CD14-positive monocyte (primary cell): ENCODE data around the gene MINDY3. TPM values are rescaled to one million over a fixed set of nuclear protein-coding genes. Genes with fewer than 3 reads are reported as not detected.

Experiments
- DNase-seq, 3 donors: peaks; one replicate each; pipeline ENCODE4 v3.0.0-alpha.2; 2011 to 2022
- H2AFZ ChIP-seq: 2 replicates; pipeline ENCODE4 v1.6.0; 2012; ENCODE audit warnings: mild to moderate bottlenecking, low read depth, low read length, inconsistent platforms; ENCODE audit not compliant: insufficient read depth, poor library complexity, severe bottlenecking
- H3K27ac ChIP-seq, 2 donors: 1 replicate in 1 of 2; 2 replicates in 1 of 2; pipeline ENCODE4 v1.5.1; 2012 to 2013; ENCODE audit warnings: low read length in 2 of 2, control low read depth in 1 of 2, inconsistent platforms in 1 of 2, low read depth in 1 of 2, mild to moderate bottlenecking in 1 of 2
- H3K27me3 ChIP-seq, 2 donors: one replicate each; pipeline versions ENCODE4 v1.6.0 to v1.6.1; 2011 to 2013; ENCODE audit warnings: low read length in 2 of 2; ENCODE audit not compliant: control insufficient read depth in 2 of 2, insufficient read depth in 2 of 2
- H3K36me3 ChIP-seq, 2 donors: replicated peaks in 1 of 2; 1 replicate in 1 of 2; 2 replicates in 1 of 2; pipeline versions ENCODE4 v1.5.1 to v1.6.1; 2012 to 2013; ENCODE audit warnings: low read length in 2 of 2, control low read depth in 1 of 2, inconsistent platforms in 1 of 2, mild to moderate bottlenecking in 1 of 2; ENCODE audit not compliant: insufficient read depth in 2 of 2, control insufficient read depth in 1 of 2
- H3K4me1 ChIP-seq, 2 donors: 1 replicate in 1 of 2; 2 replicates in 1 of 2; pipeline versions ENCODE4 v1.5.1 to v1.6.1; 2012 to 2013; ENCODE audit warnings: low read length in 2 of 2, control low read depth in 1 of 2, inconsistent platforms in 1 of 2, mild to moderate bottlenecking in 1 of 2, moderate library complexity in 1 of 2; ENCODE audit not compliant: insufficient read depth in 2 of 2, control insufficient read depth in 1 of 2
- H3K4me2 ChIP-seq: replicated peaks from 2 replicates; pipeline ENCODE3; 2012; ENCODE audit warnings: low read length, moderate library complexity, mild to moderate bottlenecking; ENCODE audit not compliant: poor library complexity, severe bottlenecking; ENCODE audit errors: extremely low read depth
- H3K4me3 ChIP-seq, 3 experiments: fragments of 200-600 bp in 1 of 3; sonication (generic) in 1 of 3; replicated peaks in 1 of 3; 1 replicate in 2 of 3; 2 replicates in 1 of 3; pipeline ENCODE4 v1.5.1; 2011 to 2013; ENCODE audit warnings: low read length in 3 of 3, mild to moderate bottlenecking in 3 of 3, control low read depth in 2 of 3, low read depth in 2 of 3, inconsistent platforms in 1 of 3, moderate library complexity in 1 of 3
- H3K79me2 ChIP-seq: 2 replicates; pipeline ENCODE4 v1.6.0; 2012; ENCODE audit warnings: mild to moderate bottlenecking, control low read depth, inconsistent platforms, low read length, moderate library complexity; ENCODE audit not compliant: insufficient read depth
- H3K9ac ChIP-seq: 2 replicates; pipeline ENCODE4 v1.6.0; 2017; ENCODE audit warnings: low read length, mild to moderate bottlenecking; ENCODE audit not compliant: insufficient read depth, poor library complexity, severe bottlenecking
- H3K9me3 ChIP-seq, 2 donors: replicated peaks in 1 of 2; 1 replicate in 1 of 2; 2 replicates in 1 of 2; pipeline versions ENCODE4 v1.5.1 to v1.6.1; 2012 to 2013; ENCODE audit warnings: low read length in 2 of 2, control low read depth in 1 of 2; ENCODE audit not compliant: control insufficient read depth in 1 of 2, insufficient read depth in 1 of 2
- H4K20me1 ChIP-seq: 2 replicates; pipeline ENCODE4 v1.6.0; 2012; ENCODE audit warnings: mild to moderate bottlenecking, low read length, control low read depth, moderate library complexity; ENCODE audit not compliant: insufficient read depth
- H3K27ac Mint-ChIP-seq, 7 donors: one replicate each; pipeline ENCODE4 v1.8.0; 2020; ENCODE audit warnings: mild to moderate bottlenecking in 7 of 7, mixed read lengths in 7 of 7, moderate library complexity in 6 of 7, inconsistent platforms in 2 of 7
- H3K27me3 Mint-ChIP-seq, 3 donors: one replicate each; pipeline ENCODE4 v1.8.0; 2021 to 2022; ENCODE audit warnings: low read depth in 3 of 3, mild to moderate bottlenecking in 3 of 3, mixed read lengths in 3 of 3, moderate library complexity in 3 of 3, inconsistent platforms in 1 of 3
- H3K36me3 Mint-ChIP-seq, 2 donors: one replicate each; pipeline ENCODE4 v1.8.0; 2020; ENCODE audit warnings: mixed read lengths in 2 of 2, inconsistent platforms in 1 of 2, mild to moderate bottlenecking in 1 of 2
- H3K4me1 Mint-ChIP-seq: one replicate; pipeline ENCODE4 v1.8.0; 2020; ENCODE audit warnings: mild to moderate bottlenecking, mixed read lengths
- H3K4me3 Mint-ChIP-seq, 2 donors: one replicate each; pipeline ENCODE4 v1.8.0; 2020; ENCODE audit warnings: mild to moderate bottlenecking in 2 of 2, mixed read lengths in 2 of 2, moderate library complexity in 1 of 2
- H3K9me3 Mint-ChIP-seq, 7 donors: one replicate each; pipeline ENCODE4 v1.8.0; 2020 to 2022; ENCODE audit warnings: mixed read lengths in 7 of 7, mild to moderate bottlenecking in 6 of 7, moderate library complexity in 6 of 7, inconsistent platforms in 2 of 7
- CTCF ChIP-seq: fragments of 200-600 bp; IDR thresholded peaks from one replicate; pipeline ENCODE4 v1.8.0; 2022; ENCODE audit warnings: antibody characterized with exemption, mild to moderate bottlenecking
- WGBS: methylation state at CpG from one replicate; pipeline ENCODE4 v1.1.5; 2013; ENCODE audit warnings: missing lambda C conversion rate; ENCODE audit not compliant: insufficient coverage; 5-methylcytosine and 5-hydroxymethylcytosine counted together
- intact Hi-C, 2 donors: fragments of 100-400 bp; cut with micrococcal nuclease; formaldehyde crosslinking; loops; one replicate each; pipeline versions ENCODE4 v1.15.0 to v1.15.1; 2023
- polyA plus RNA-seq, 3 donors: library from polyadenylated mRNA; depleted of rRNA in 1 of 3; unstranded in 2 of 3; stranded (reverse) in 1 of 3; fragments of 300-500 nt in 2 of 3; fragments of >200 nt in 1 of 3; fragmentation: Illumina TruSeq in 2 of 3; gene quantifications; 1 replicate in 2 of 3; 2 replicates in 1 of 3; pipeline ENCODE4 v1.2.3, GENCODE V29; 2012 to 2021

The MINDY3 gene
- polyA plus RNA-seq, 3 donors = 2.4 to 14.8 (median 4.4) TPM

GRCh38 chr10:15821046-15821683 lies 39.1 kb downstream of the MINDY3 start:
- peaks cover 63 to 77% of the 10 kb centered on the region in 2 donors for H3K36me3 Mint-ChIP-seq
- no peak overlapping the region for H3K27ac Mint-ChIP-seq
- Histone ChIP-seq H3K9ac (no peak overlapping the region), H3K4me2 (no peak overlapping the region), H2AFZ (no peak overlapping the region), H3K27me3 (no peaks in the 10 kb centered on the region), H3K36me3 (peaks cover 54 to 96% of the 10 kb centered on the region in 2 donors), H3K4me3 (no peak overlapping the region), H3K27ac (no peak overlapping the region), H3K4me1 (no peaks in the 10 kb centered on the region), H3K9me3 (no peaks in the 10 kb centered on the region), H4K20me1 (peaks cover 3% of the 10 kb centered on the region), H3K79me2 (no peaks in the 10 kb centered on the region)
- DNase-seq = no peak
- no peaks in the 10 kb centered on the region for H3K27me3 Mint-ChIP-seq
- TF ChIP-seq CTCF = no peak
- no peak overlapping the region for H3K4me3 Mint-ChIP-seq
- intact Hi-C loops = no loop called here
- no CpG with 5 or more reads among the region's 3 CpGs for WGBS
- no peaks in the 10 kb centered on the region for H3K9me3 Mint-ChIP-seq
- H3K4me1 Mint-ChIP-seq = peaks cover 3% of the 10 kb centered on the region

DNA sequence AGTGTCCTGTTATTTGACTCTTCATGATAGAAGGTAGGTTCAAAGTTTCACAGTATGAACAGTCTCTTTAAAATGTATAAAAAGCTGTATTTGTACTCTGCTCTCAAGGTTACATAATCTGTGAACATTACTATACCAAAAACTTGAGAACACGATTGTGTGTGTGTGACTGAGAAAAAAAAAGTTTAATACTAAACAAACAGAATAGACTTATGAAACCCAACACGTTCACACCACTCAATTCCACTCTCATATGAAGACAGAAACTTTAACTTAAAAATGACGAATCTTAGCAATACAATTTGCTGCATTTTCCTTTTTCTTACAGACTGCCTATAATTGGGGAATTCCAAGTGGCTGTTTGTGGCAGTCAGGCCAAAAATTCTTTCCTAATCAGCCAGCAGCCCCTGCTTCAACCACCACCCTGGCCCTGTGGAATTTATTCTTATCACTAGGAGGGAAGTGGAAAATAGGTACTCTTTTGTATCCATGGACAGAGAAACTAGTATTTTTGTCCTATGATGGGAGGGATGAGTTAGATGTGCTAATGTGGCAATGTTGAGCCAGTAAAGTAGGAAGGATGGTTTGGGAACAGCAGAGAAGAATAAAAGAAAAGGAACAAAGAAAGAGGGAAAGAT lies 42.8 kb downstream of the MINDY3 start:
- Mint-ChIP-seq H3K27ac (peak overlapping the region in 2 of 7 donors; percentile 5 to 43), H3K36me3 (peaks cover 62 to 78% of the 10 kb centered on the region in 2 donors), H3K27me3 (no peaks in the 10 kb centered on the region), H3K4me3 (no peak overlapping the region), H3K9me3 (no peaks in the 10 kb centered on the region), H3K4me1 (peaks cover 3% of the 10 kb centered on the region)
- Histone ChIP-seq H3K4me2 (no peak overlapping the region), H4K20me1 (peaks cover 3% of the 10 kb centered on the region), H3K4me1 (no peaks in the 10 kb centered on the region), H3K9ac (no peak overlapping the region), H3K27me3 (no peaks in the 10 kb centered on the region), H3K4me3 (no peak overlapping the region), H3K36me3 (peaks cover 50 to 96% of the 10 kb centered on the region in 2 donors), H3K79me2 (no peaks in the 10 kb centered on the region), H3K27ac (no peak overlapping the region), H3K9me3 (no peaks in the 10 kb centered on the region), H2AFZ (no peak overlapping the region)
- no peak for DNase-seq
- no peak for TF ChIP-seq CTCF
- intact Hi-C loops = no loop called here
- WGBS = no CpG with 5 or more reads among the region's 3 CpGs
